ENCODE results near the gene PPP1R1C. TPM values are rescaled to one million over a fixed set of nuclear protein-coding genes. Genes with fewer than 3 reads are reported as not detected.

Gene PPP1R1C
- polyA plus RNA-seq, 5 donors: 1.6 to 5.0 (median 2.7) TPM

DNA sequence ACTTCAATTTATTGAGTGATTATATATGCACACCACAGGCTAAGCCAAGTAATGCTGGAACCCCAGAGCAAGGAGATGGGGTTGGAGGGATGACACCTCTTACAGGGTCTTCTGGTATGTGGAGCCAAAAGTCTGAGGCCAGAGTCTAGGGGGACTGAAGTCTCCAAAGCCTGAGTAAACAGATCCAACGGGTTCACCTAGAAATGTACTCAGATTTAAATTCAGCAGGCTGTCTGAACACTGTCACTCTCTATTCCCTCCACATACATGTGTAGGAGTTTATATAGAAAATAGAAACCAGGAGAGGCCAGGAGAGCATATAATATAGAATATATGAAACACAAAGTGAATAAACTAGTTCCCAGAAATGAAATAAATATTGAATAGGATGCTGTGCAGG is 76.1 kb downstream of the PPP1R1C start:
- no peak for DNase-seq

DNA sequence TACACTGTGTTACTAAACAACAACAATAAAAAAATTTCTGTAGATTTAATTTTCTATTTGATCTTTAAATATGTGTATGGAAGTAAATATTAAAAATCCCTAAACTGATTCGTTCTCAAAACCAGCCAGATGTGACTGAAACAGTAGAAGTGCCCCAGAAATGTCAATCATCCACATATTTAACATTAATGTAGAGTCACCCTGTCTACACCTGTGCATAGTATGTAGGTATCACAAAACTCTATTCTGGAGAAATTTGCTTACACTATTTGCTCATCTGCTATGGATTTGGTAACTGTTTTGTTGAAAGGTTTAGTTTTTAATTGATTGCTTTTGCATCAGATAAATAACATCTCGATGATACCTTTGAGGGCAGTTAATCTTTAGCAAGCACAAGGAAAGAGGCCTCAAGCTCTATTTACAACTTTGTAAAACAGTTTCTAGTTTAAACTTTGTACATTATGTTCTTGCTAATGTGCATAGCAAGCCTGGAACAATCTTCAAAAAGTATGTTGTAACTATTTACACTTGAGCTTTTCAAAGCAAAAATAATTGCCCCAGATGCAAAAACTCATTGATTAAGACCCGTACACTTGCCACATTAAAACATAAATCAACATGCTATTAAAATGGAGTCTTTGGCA is 76.8 kb downstream of the PPP1R1C start:
- no peak for DNase-seq

DNA sequence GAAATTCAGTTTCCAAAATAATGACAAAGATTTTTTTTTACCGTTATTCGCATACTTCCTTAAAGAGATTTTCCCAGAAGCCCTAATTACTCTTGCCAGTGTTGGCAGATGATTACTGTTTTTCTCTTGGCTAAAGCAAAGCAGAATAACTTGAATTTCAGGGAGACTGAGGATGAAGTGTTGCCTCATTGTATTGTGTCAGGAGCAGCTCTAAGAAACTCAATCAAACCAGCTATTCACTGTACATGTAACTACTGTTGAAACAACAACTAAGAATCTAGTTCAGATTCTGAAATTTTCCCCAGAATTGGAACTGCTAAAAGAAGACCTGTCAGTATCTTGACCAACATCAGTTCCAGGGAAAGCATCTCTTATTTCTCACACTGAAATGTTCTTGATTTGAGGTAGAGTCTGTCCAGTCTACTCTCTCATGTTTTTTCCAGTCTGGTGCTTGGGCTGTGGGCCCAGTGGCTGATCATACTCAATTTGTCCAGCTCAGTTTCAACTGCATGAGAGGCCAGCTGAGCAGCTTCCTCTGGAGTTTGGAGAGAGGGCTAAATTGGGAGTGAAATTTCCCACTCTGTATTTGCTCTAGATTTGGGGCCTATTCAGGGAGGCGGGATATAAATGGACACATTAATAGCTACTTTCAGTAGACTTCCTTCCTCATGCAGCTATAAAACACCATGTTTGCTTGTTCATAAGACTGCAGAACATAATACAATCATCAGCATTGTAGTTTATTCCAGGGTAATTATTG is 78.5 kb downstream of the PPP1R1C start:
- peak; percentile 52 to 57 for DNase-seq

DNA sequence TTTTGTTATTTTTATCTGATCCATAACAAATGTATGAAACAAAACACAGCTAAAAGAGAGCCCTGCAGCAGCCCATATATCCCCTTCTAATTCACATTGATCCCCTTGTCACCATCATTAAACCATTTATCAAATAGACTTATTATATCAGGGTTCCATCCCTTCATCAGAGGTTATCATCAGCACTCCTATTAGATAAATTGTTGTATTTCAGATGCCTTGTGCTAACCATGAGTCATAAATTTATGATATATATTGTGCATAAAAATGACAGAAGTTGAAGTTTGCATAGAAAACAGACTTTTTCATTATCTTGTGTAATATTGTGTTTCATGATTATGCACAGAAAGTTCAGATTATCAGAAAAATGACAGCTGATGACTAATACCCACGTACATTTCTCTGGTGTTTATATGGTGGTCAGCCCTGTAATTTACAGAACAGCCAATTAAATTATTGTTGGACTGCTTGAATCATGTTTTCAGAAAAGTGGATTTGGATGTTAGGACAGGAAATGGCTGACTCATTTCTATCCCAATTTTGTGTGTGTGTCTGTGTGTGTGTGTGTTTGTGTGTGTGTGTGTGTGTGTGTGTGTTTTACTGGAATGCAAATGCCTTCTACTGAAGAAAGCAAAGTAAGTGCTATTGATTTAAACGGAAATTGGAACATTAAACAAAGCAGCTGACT is 80.9 kb downstream of the PPP1R1C start:
- peak; percentile 47 to 63 for DNase-seq

DNA sequence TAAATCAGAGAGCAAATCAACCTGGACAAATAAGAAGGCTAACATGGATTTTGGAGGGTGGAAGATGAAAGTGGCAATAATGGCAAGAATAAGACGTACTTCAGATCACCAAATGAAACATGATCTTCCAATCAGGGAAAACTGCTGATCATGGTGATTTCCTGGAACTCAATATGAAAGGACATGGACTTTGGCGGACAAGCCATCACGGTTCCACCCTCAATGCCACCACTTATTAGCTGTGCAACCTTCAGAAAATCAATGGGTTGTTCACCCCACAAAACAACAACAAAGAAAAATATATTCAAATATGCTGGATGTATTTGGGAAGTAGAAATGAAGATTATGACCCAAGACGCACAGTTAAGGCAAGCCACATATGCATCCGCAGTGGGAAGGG is 81.7 kb downstream of the PPP1R1C start:
- no peak for DNase-seq

DNA sequence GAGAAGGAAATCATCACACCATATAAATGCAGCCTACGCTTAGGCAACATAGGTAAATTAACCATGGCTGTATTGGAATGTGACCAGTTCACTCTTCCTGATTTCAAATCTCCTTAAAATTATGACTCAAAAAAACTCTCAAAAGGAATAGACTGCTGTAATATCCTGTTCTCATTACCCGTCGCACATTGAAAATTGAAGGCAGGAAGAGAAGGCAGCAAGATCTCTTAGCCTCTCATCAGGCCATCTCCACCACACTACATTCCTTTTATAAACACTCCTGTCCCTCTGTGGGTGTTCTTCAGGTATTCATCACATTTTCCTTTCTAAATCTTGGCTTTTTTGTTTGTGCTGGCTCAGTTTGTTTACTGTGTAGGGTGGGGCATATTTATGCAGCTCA is 83.2 kb downstream of the PPP1R1C start:
- no peak for DNase-seq

DNA sequence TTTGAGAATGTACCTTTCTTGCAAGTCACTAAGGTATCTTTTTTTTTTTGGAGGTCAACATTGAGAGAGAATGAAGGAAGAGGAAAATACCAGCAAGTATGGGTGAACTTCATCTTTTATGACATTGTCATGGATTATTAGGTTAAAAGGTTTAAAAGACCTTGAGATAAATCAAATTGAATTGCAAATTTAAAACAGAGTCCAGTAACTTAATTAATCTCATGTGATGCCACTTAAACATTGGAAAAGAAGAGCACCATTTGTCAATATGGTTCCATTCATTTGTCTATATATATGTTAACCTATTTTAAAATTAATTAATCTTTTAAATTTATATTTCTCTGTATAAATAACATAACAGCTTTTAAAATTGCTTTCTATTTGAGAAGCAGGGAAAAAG is 83.8 kb downstream of the PPP1R1C start:
- DNase-seq: no peak

DNA sequence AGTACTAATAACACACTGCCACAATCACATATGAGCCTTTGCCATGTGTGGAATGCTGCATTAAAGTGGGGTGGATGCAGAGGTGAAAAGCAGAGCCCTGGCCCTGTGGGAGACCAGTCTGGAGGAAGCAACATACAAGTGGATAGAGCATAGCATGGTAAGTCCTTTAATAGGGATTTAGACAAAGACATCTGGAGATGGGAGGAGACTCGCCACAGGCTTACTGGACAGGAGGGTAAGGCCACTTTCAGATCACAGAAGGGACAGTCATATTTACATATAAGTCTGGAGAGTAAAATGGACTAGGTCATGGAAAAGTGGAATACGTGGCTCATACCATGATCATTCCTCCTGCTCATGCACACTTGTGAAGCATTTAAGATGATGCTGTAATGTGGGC is 84.3 kb downstream of the PPP1R1C start:
- no peak for DNase-seq

DNA sequence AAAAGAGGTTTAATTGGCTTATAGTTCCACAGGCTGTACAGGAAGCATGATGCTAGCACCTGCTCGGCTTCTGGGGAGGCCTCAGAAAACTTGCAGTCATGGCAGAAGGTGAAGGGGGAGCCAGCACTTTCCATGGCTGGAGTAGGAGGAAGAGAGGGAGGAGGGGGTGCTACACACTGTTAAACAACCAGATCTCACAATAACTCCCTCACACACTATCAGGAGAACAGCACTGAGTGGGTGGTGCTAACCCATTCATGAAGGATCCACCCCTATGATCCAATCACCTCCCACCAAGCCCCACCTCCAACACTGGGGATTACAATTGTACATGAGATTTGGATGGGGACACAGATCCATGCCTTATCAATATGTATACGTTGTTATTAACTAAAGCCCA is 85.1 kb downstream of the PPP1R1C start:
- no peak for DNase-seq

DNA sequence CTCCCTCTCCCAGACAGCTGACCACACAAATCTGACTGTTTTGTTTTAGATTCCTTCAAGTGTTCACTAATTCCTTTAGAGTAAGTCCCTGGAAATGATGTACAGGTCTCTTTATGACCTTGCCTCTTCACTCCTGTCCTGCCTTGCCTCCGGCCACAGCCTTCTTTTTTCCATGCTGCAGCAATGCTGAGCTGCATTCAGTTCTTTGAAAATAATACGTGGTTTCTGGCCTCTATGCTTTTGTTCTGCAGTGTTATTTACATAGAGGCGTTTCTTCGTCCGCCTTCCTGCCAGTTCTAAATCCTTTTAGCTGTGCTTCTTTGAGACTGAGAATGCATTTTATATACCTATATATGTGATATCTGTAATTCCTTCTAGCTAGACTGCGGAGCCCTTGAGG is 87.2 kb downstream of the PPP1R1C start:
- no peak for DNase-seq

DNA sequence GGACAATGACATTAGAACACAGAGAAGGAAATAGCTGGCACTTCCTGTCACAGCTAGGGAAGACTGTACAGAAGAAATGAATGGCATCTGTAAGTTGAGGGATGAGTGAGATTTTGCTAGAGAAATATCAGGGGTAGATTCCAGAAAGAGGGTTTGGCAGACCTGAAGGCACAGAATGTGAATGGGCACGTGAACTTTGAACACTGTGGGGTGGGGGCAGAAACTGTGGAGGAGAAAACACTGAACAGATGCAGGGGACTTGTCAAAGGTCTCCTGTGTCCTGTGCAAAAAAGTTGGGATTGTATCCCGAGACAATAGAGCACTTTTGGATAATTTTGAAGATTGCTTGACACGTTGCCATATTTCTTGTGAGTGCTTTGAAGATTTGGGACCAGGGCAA is 88.0 kb downstream of the PPP1R1C start:
- no peak for DNase-seq

DNA sequence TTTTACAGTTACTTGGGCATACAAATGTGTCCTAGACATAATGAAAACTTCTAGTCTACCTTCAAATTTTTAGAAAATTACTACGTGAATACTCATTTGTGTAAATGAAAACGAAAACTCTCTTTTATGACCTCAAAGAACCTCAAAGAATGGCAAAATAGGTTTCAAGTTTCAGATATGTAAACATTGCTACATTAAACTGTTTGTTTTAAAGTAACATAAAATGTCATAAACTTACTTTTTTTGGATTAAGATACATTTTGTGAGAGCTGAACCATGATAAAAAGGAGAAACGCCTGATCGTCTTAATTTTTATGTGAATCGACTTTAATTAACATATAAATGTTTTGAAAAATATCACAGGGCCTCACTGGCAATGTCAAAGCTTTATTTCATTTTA is 91.4 kb downstream of the PPP1R1C start:
- DNase-seq: no peak

DNA sequence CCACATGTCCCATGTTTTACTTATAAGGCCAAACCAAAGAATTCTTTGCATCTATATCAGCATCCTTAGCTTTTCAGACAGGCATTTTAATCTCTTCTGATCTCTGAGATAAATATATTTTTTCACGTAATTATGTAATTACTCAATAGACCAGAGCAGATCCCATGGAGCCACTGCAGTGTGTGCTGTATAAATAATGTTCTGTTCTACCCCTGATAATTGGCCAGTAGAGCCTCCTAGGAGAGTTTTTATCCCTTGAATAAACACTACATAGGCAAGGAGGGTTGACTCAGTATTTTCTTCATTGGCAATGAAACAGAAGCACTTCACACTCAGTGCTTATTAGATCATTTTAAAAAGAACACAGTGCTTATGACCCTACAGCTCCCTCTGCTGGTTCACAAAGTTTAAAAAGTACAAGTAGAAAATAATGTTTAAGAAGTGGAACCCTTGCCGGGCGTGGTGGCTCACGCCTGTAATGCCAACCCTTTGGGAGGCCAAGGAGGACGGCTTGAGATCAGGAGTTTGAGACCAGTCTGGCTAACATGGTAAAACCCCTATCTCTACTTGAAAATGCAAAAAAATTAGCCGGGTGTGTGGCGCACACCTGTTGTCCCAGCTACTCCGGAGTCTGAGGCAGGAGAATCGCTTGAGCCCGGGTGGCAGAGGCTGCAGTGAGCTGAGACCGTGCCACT is 91.9 kb downstream of the PPP1R1C start:
- DNase-seq: peak; percentile 75 to 80

DNA sequence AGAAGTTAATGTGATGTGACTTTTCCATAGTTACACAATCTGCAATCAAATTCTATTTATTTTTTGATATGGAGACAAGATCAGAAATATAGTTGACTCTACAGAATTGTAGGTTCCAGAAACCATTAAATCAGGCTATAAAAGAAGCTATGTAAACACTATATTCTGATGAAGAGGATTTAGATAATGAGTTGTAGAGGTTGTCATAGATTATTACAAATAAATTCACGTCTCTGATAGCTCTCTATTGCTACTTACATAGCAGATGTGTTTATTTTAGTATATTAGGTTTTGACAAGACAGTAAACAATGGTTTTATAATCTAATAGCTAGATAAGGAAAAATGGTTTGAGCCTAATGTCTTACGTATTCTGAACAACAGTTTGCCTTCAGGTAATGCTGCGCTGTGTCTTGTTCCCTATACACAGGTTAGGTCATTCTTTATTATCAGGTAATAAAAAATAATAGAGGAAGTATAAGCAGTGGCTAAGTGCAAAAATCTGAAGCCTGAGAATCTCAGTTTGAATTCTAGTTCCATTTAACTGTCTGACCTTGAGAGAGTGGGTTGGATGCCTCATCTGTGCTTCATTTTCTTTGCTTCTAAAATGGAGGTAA is 93.4 kb downstream of the PPP1R1C start:
- no peak for DNase-seq

DNA sequence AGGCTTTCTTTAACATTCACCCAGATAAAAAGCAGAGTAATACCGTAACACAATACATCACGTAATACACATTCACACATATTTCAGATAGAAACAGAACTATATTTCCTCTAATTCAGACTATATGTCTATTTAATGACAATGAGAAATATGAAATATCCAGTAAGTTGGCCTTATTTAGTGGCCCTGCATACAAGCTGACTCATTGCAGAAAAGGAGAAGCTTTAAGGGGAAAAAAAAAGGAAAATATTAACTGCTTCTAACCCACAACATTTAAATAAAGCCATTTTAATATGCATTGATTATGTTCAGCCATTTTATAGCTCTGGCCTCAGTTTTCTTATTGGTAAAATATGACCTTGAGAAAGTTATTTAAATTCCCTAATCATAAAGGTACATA is 94.8 kb downstream of the PPP1R1C start:
- no peak for DNase-seq

DNA sequence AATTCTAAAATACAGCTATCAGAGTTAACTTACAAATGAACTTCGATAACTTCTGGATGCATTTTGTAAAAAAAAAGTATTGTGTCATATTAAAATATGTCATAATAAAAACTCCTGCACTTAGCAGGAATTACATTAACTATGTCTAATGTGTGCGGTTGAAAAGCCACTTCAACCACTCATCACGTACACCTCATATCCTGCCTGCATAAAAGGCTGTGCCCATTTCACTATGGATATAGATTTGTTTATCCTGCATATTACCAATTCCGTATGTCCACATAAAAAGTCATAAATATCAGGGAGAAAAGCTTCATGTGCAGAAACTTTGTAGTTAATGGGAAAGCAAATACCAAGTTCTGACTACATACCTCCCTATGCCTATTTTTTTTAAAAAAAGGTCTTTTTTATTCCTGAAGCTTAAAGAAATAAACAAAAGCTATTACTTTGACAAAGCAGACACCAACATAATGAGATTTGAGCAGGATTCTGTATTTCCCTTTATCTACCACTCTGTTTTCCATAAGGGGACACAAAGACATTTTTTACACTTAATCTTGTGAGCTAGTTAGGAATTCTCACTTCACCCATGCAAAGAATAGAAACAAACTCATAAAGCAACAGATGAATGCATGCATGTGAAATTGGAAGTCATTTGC is 96.1 kb downstream of the PPP1R1C start:
- DNase-seq: no peak

DNA sequence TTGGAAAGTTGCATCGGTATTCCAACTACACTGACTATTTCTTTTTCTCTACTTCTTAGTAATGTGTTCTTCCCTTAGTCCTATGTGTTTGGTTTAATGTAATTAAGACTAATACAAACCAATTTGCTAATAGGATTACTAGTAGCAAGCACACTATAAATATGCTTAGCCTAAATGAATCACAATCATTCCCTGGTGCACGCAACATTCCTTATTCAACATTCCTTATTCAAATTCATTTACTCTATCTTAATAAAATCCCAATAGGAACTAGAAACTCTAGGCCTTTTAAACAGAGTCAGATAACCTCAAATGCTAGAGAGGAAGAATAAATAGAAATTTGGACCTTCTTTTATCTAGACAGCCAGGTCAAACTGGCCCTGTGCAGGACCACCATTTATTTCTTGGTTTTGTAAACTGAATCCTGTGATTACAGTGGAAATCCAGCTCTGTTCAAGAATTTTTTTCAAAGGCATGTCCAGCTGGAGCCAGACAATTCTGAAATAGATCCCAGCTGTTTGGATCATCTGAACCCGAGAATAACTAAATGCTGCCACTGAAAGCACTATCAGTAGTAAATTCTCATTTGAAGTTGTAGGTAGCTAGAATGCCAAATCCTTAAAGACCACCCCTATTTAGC is 103.1 kb downstream of the PPP1R1C start:
- DNase-seq: peak in 1 of 2 donors; percentile 32

DNA sequence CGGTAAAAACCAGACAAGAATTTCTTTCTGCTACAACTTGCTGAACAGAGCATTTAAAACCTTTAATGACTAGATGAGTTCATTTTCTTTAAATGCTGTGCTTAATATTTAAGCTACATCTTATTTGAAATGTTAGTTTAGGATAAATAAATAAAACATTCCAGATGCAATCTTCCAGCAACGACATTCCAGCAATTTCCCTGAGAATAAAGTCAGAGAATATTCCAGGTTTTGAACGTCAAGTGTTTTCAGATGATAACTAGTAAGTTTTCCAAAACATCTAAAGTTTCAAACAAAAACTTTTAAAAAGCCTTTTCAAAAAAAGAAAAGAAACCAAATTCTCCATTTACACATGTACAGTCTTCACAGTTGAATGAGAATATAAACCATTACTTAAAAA is 104.8 kb downstream of the PPP1R1C start:
- no peak for DNase-seq

DNA sequence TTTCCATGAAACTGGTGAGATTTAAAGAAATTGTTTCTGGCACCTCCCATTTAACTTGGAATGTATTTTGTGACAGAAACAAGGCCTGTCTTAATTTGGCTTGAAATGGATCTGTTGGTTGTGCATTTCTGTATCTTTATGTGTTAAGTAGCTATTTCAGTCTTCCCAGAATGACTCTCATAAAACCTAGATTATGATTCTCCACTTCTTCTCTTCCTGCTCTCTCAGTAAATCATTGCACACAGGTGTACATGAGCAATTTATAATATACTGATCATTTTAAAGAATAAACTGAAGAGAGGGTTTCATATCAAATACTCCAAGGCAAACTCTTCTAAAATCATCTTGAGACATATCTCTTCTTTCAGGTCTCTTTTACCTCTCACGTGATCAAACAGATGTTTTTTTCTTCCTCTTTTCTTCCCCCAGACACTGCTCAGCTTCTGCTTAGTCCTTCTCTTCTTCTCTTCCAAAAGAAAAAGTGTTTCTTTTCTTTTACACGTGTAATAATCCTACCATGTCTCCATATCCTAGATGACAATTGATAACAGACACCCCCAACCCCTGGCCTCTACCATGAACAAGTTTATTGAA is 112.0 kb downstream of the PPP1R1C start:
- no peak for DNase-seq

DNA sequence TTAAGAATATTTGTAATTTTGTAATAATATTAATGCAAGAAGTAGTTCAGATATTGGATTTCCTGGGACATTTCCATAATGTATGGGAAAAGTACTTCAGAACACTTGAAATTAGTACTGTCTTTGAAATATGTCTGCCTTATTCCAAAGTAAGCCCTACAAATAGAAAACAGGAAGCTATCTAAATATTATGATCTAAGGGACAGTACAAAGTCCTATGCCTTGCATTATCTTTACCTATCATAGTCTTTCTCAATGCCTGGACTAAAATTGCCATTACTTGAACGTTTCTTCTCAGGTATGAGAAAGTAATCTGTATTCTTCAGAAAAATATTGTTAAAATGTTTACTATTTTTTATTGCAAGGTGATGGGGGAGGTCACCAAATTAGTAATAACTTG is 113.0 kb downstream of the PPP1R1C start:
- DNase-seq: no peak

DNA sequence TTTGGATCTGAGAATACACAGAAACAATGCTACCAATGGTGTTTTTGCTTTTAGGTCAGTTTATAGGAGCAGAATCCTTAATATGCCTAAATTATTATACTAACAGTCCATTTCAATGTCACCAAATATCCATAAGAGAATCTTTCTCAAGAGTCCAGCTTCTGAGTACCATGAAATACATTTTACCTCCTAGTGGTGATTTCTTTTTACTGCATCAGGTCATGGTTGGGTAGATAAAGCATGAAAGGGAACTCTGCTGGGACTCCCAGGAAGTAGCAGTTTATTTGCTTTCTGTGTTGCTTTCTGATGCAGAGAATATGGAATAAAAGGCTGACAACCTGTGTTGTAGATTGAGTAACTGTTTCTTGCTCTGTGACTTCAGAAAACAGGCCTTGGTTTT is 115.6 kb downstream of the PPP1R1C start:
- no peak for DNase-seq

Measured in right lung (tissue), 5 donors.